OCI-LY1 (cell line): Measurements from ENCODE around the gene DNAH17.
"Not testable (repeated sequence)": the region's sequence is repeated elsewhere in the genome, so short reads cannot be mapped to it uniquely, and the experiment has no call there.

ENCODE experiments used
- H2AFZ ChIP-seq: fragments of 200-600 bp; sonication (generic), shearing (Covaris generic); 2 replicates; pipeline ENCODE4 v1.6.0; 2014; ENCODE audit warnings: antibody characterized with exemption, mild to moderate bottlenecking, low read length
- H3F3A ChIP-seq: fragments of 200-600 bp; sonication (generic), shearing (Covaris generic); 2 replicates; pipeline ENCODE4 v1.6.0; 2014; ENCODE audit warnings: mild to moderate bottlenecking, antibody characterized with exemption, low read length, moderate library complexity; ENCODE audit not compliant: insufficient read depth
- H3K27ac ChIP-seq: fragments of 200-600 bp; sonication (generic); 2 replicates; pipeline ENCODE4 v1.5.1; 2014; ENCODE audit warnings: low read length, mixed run types, mild to moderate bottlenecking, low read depth; ENCODE audit not compliant: poor library complexity, severe bottlenecking
- H3K27me3 ChIP-seq: fragments of 200-600 bp; sonication (generic); 2 replicates; pipeline ENCODE4 v1.6.0; 2014; ENCODE audit warnings: antibody characterized with exemption, mild to moderate bottlenecking, low read length, moderate library complexity; ENCODE audit not compliant: insufficient read depth
- H3K36me3 ChIP-seq: fragments of 200-600 bp; sonication (generic); 2 replicates; pipeline ENCODE4 v1.6.1; 2014; ENCODE audit warnings: mild to moderate bottlenecking, antibody characterized with exemption, low read length, moderate library complexity, mixed read lengths; ENCODE audit not compliant: insufficient read depth
- H3K4me1 ChIP-seq: fragments of 200-600 bp; sonication (generic); 2 replicates; pipeline ENCODE4 v1.5.1; 2014; ENCODE audit warnings: mild to moderate bottlenecking, low read length, moderate library complexity; ENCODE audit not compliant: insufficient read depth, severe bottlenecking
- H3K4me2 ChIP-seq: fragments of 200-600 bp; sonication (generic), shearing (Covaris generic); 2 replicates; pipeline ENCODE4 v1.6.1; 2014; ENCODE audit warnings: low read length
- H3K4me3 ChIP-seq: fragments of 200-600 bp; sonication (generic); 2 replicates; pipeline ENCODE4 v1.5.1; 2014; ENCODE audit warnings: low read length, low read depth, mild to moderate bottlenecking, mixed read lengths; ENCODE audit not compliant: poor library complexity, severe bottlenecking
- H3K79me2 ChIP-seq: fragments of 200-600 bp; shearing (Covaris generic); 2 replicates; pipeline ENCODE4 v1.6.1; 2016; ENCODE audit warnings: mixed run types, low read length, mixed read lengths; ENCODE audit not compliant: insufficient read depth
- H3K9ac ChIP-seq: fragments of 200-600 bp; sonication (generic), shearing (Covaris generic); 2 replicates; pipeline ENCODE4 v1.6.1; 2014; ENCODE audit warnings: mild to moderate bottlenecking, low read length, mixed read lengths
- H3K9me2 ChIP-seq: fragments of 200-600 bp; sonication (generic), shearing (Covaris generic); 2 replicates; pipeline ENCODE4 v1.6.1; 2014; ENCODE audit warnings: low read depth, mild to moderate bottlenecking, low read length, mixed read lengths
- H3K9me3 ChIP-seq: fragments of 200-600 bp; shearing (Covaris generic); 2 replicates; pipeline ENCODE4 v1.6.1; 2014; ENCODE audit warnings: low read length, mixed read lengths
- H4K20me1 ChIP-seq: fragments of 200-600 bp; sonication (generic), shearing (Covaris generic); 2 replicates; pipeline ENCODE4 v1.6.0; 2016; ENCODE audit warnings: mild to moderate bottlenecking, low read length; ENCODE audit not compliant: insufficient read depth
- EZH2 ChIP-seq: fragments of 200-600 bp; sonication (generic), shearing (Covaris generic); IDR thresholded peaks from 2 replicates; pipeline ENCODE4 v1.8.0; 2017; ENCODE audit warnings: borderline replicate concordance, mixed run types, mild to moderate bottlenecking, antibody characterized with exemption, low read length, moderate library complexity, mixed read lengths
- TF ChIP-seq, protein P1 (sequence below): fragments of 200-600 bp; sonication (generic), shearing (Covaris generic); IDR thresholded peaks from 2 replicates; pipeline ENCODE4 v1.5.1; 2017; ENCODE audit warnings: mild to moderate bottlenecking, antibody characterized with exemption, low read length, moderate library complexity, mixed read lengths

DNAH17 gene

DNA sequence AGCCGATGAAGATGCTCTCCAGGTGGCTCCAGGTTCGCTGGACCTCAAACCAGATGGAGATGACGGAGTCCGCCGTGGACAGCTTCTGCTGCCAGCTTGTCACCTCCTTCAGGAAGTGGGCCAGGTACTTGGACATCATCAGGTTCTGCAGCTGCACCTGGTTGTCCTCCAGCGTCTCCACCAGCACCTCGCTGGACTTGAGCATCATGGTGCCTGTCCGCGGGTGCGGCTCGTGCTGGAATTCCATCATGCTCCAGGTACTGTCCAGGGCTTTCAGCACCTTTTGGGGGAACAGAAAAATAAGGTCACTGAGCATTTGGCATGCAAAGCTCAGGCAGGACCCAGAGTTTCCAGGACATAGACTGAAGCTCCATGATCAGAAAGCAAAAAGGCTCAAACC lies 69.7 kb downstream of the DNAH17 start:
- Histone ChIP-seq H3K9me2 (no peaks in the 10 kb centered on the region), H3F3A (no peaks in the 10 kb centered on the region), H3K4me2 (no peak overlapping the region), H3K4me3 (no peak overlapping the region), H3K79me2 (no peaks in the 10 kb centered on the region), H3K27ac (no peak overlapping the region), H3K4me1 (no peaks in the 10 kb centered on the region), H2AFZ (no peak overlapping the region), H3K36me3 (no peaks in the 10 kb centered on the region), H4K20me1 (no peaks in the 10 kb centered on the region), H3K9me3 (no peaks in the 10 kb centered on the region), H3K27me3 (no peaks in the 10 kb centered on the region; the same call in 1 of the 2 replicates), H3K9ac (no peak overlapping the region)
- TF ChIP-seq, protein P1, sequence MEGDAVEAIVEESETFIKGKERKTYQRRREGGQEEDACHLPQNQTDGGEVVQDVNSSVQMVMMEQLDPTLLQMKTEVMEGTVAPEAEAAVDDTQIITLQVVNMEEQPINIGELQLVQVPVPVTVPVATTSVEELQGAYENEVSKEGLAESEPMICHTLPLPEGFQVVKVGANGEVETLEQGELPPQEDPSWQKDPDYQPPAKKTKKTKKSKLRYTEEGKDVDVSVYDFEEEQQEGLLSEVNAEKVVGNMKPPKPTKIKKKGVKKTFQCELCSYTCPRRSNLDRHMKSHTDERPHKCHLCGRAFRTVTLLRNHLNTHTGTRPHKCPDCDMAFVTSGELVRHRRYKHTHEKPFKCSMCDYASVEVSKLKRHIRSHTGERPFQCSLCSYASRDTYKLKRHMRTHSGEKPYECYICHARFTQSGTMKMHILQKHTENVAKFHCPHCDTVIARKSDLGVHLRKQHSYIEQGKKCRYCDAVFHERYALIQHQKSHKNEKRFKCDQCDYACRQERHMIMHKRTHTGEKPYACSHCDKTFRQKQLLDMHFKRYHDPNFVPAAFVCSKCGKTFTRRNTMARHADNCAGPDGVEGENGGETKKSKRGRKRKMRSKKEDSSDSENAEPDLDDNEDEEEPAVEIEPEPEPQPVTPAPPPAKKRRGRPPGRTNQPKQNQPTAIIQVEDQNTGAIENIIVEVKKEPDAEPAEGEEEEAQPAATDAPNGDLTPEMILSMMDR: no peak
- no peak for TF ChIP-seq EZH2

DNA sequence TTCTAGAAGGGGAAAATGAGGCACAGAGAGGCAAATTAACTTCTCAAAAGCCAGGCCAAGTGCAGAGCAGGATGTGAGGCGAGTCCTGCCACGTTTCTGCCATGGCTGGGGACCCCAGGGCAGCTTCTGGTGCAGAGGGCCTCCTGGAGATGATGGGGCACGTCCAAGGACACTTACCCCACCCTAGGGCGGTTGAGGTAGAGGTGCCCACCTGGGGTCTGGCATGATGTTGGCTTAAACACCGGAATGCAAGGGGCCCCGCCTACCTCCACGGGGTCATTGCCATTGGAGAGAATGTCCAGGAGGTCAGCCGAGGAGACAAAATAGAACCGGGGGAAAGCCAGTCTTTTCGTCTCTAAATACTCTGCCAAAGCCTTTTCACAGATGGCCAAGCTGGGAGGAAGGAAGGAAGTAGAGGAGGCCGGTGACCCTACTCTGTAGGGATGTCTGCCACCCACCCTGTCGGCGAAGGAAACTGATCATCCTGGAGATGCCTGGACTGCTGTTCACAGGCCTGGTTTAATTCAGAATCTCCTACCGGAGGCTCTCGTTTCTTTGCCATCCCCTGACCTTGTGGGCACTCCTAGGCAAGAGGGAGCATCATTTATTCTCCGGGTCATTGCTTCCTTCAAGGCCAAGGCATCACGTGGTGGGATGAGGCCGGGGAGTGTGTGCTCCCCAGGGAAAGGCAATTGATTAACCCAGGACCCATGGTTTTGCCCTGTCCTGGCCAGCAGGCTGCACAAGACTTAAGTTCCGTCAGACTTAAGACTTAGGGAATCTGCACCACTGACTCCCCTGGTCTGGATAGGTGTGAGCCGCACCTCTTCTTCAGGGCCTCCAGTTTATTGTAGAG lies 70.5 kb downstream of the DNAH17 start:
- H3K9me2 ChIP-seq: no peaks in the 10 kb centered on the region
- no peak overlapping the region for H2AFZ ChIP-seq
- no peaks in the 10 kb centered on the region for H3K4me1 ChIP-seq
- no peak overlapping the region for H3K4me2 ChIP-seq
- no peaks in the 10 kb centered on the region for H4K20me1 ChIP-seq
- H3K9me3 ChIP-seq: no peaks in the 10 kb centered on the region
- no peak for TF ChIP-seq EZH2
- TF ChIP-seq, protein P1: no peak
- H3K4me3 ChIP-seq: no peak overlapping the region
- no peak overlapping the region for H3K27ac ChIP-seq
- no peaks in the 10 kb centered on the region for H3K79me2 ChIP-seq
- no peak overlapping the region for H3K9ac ChIP-seq
- no peaks in the 10 kb centered on the region for H3K36me3 ChIP-seq
- no peaks in the 10 kb centered on the region for H3F3A ChIP-seq
- no peaks in the 10 kb centered on the region; the same call in 1 of the 2 replicates for H3K27me3 ChIP-seq

DNA sequence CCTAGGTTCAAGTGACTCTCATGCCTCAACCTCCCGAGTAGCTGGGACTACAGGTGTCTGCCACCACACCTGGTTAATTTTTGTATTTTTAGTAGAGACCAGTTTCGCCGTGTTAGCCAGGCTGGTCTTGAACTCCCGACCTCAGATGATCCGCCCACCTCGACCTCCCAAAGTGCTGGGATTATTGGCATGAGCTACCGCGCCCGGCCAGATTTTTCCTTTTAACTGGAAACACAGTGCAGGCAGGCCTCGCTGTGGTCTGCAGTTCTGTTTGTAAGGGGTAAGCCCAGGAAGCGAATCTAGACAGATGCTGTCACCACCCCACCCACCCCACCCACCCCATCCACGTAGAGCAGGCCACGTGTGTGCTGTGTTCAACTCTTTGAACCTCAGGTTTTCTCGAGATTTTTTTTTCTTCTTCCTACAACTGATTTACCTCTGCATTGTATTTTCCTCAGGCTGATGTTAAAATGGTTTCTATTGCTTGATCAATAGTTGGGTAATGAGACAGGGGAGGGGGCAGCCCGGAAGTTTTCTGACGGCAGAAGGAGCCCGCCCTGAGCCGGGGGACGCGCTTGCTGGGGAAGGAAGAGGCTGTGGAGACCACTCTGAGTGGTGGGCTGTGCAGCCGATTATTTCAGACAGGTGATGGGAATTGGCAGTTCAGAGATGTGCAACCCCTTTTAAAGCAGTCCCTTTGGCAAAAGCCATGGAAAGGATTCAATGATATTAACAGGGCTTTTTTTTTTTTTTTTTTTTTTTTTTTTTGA lies 72.9 kb downstream of the DNAH17 start:
- TF ChIP-seq EZH2: no peak
- TF ChIP-seq, protein P1: no peak
- Histone ChIP-seq H2AFZ (no peak overlapping the region), H3K4me2 (no peak overlapping the region), H3K9me2 (no peaks in the 10 kb centered on the region), H3K79me2 (no peaks in the 10 kb centered on the region), H3K4me3 (no peak overlapping the region), H3K27me3 (no peaks in the 10 kb centered on the region; the same call in 1 of the 2 replicates), H3K36me3 (no peaks in the 10 kb centered on the region), H4K20me1 (no peaks in the 10 kb centered on the region), H3K9ac (no peak overlapping the region), H3F3A (no peaks in the 10 kb centered on the region), H3K4me1 (no peaks in the 10 kb centered on the region), H3K9me3 (no peaks in the 10 kb centered on the region), H3K27ac (no peak overlapping the region)

DNA sequence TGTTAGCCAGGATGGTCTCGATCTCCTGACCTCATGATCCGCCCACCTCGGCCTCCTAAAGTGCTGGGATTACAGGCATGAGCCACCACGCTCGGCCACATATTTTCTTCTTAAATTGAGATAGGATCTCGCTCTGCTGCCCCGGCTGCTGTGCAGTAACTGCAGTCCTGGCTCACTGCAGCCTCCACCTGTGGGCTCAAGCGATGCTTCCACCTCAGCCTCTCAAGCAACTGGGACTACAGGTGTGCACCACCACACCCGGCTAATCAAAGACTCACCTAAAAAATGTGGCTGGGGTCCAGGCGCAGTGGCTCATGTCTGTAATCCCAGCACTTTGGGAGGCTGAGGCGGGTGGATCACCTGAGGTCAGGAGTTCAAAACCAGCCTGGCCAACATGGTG lies 73.8 kb downstream of the DNAH17 start:
- not testable (repeated sequence) for H3K36me3 ChIP-seq, H3K9me2 ChIP-seq, H3K9ac ChIP-seq, H3K4me3 ChIP-seq, H3K9me3 ChIP-seq, H3K4me2 ChIP-seq, H4K20me1 ChIP-seq, H2AFZ ChIP-seq, H3K79me2 ChIP-seq, H3K4me1 ChIP-seq, H3F3A ChIP-seq, H3K27me3 ChIP-seq, H3K27ac ChIP-seq
